SU-DHL-6 (cell line): Measurements from ENCODE around the gene KISS1R.

Experiments
- EZH2phosphoT487 ChIP-seq: fragments of 200-600 bp; sonication (generic), shearing (Covaris generic); conservative IDR thresholded peaks from 2 replicates; pipeline ENCODE4 v1.6.1; 2018; ENCODE audit warnings: mild to moderate bottlenecking, antibody characterized with exemption, low read length, moderate library complexity, mixed read lengths
- TF ChIP-seq, protein P1 (sequence below): fragments of 200-600 bp; sonication (generic); IDR thresholded peaks from one replicate; pipeline ENCODE4 v1.5.1; 2017; ENCODE audit warnings: antibody characterized with exemption, mild to moderate bottlenecking, low read length, moderate library complexity; ENCODE audit not compliant: insufficient read depth, poor library complexity, severe bottlenecking

DNA sequence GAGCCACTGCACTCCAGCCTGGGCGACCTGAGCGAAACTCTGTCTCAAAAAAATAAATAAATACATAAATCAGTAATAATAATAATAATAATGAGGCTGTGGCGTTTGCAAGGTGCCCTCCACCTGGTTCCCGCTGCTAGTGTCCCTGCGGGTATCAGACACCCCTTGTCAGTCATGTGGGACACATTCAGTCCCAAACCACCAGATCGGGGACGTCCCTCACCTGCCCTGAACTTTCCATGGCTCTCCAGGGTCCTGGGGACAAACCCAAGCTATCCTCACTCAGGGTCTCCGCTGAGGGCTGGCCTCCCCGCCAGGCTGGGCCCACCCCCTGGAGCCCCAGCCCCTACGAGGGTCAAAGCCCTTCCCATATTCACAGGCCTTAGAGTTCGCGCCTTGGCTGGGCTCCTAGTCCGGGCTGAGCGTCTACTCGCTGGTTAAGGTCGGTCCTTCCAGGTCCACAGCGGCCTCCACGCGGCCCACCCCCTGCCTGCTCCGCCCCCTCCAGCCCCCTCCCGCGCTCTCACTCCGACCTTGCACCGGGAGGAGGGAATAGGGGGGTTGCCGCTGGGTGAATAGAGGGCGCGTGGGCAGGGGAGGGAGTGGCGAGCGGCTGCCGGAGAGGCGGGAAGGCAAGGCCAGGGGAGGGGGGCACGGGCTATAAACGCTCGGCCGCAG lies 349 bp upstream of the KISS1R start:
- TF ChIP-seq, protein P1, sequence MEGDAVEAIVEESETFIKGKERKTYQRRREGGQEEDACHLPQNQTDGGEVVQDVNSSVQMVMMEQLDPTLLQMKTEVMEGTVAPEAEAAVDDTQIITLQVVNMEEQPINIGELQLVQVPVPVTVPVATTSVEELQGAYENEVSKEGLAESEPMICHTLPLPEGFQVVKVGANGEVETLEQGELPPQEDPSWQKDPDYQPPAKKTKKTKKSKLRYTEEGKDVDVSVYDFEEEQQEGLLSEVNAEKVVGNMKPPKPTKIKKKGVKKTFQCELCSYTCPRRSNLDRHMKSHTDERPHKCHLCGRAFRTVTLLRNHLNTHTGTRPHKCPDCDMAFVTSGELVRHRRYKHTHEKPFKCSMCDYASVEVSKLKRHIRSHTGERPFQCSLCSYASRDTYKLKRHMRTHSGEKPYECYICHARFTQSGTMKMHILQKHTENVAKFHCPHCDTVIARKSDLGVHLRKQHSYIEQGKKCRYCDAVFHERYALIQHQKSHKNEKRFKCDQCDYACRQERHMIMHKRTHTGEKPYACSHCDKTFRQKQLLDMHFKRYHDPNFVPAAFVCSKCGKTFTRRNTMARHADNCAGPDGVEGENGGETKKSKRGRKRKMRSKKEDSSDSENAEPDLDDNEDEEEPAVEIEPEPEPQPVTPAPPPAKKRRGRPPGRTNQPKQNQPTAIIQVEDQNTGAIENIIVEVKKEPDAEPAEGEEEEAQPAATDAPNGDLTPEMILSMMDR = no peak
- TF ChIP-seq EZH2phosphoT487 = no peak
